OCI-LY7 (cell line): ENCODE measurements around the gene SEMA5A. TPM values are rescaled to one million over a fixed set of nuclear protein-coding genes. Genes with fewer than 3 reads are reported as not detected.

ENCODE experiments used
- BruUV-seq: library from RNA; stranded (reverse); fragments of 400-500 nt; replicated peaks from 2 replicates; lab custom pipeline; 2021; lab: Mats Ljungman, UMichigan
- CTCF ChIA-PET: fragments of 300-600 bp; sonication (Branson Sonifier 250); formaldehyde crosslinking; loops from one replicate; lab custom pipeline; 2022; ENCODE audit warnings: antibody characterized with exemption; ENCODE audit not compliant: unreplicated experiment; lab: Charles Lee
- POLR2A ChIA-PET: fragments of 300-600 bp; sonication (Branson Sonifier 250); formaldehyde crosslinking; loops from one replicate; lab custom pipeline; 2022; ENCODE audit warnings: antibody characterized with exemption; lab: Charles Lee
- DNase-seq: peaks from one replicate; pipeline ENCODE4 v3.0.0-alpha.2; 2015; ENCODE audit warnings: low spot score
- H2AFZ ChIP-seq: fragments of 200-600 bp; sonication (generic), shearing (Covaris generic); 2 replicates; pipeline ENCODE4 v1.6.1; 2014; ENCODE audit warnings: mild to moderate bottlenecking, antibody characterized with exemption, low read length, moderate library complexity
- H3K27ac ChIP-seq: fragments of 200-600 bp; sonication (generic); 2 replicates; pipeline ENCODE4 v1.5.1; 2014; ENCODE audit warnings: mixed run types, low read depth, mild to moderate bottlenecking, moderate library complexity, low read length, inconsistent platforms; ENCODE audit not compliant: poor library complexity, severe bottlenecking
- H3K36me3 ChIP-seq: fragments of 200-600 bp; sonication (generic); 2 replicates; pipeline ENCODE4 v1.6.1; 2014; ENCODE audit warnings: mild to moderate bottlenecking, antibody characterized with exemption, low read length, moderate library complexity, mixed read lengths; ENCODE audit not compliant: insufficient read depth
- H3K4me1 ChIP-seq: fragments of 200-600 bp; sonication (generic); 2 replicates; pipeline ENCODE4 v1.5.1; 2014; ENCODE audit warnings: mild to moderate bottlenecking, low read length; ENCODE audit not compliant: insufficient read depth, poor library complexity, severe bottlenecking
- H3K4me2 ChIP-seq: fragments of 200-600 bp; sonication (generic); 2 replicates; pipeline ENCODE4 v1.6.1; 2014; ENCODE audit warnings: mild to moderate bottlenecking, low read length
- H3K4me3 ChIP-seq: fragments of 200-600 bp; sonication (generic); 2 replicates; pipeline ENCODE4 v1.5.1; 2014; ENCODE audit warnings: mild to moderate bottlenecking, low read depth, low read length; ENCODE audit not compliant: poor library complexity, severe bottlenecking
- H3K79me2 ChIP-seq: fragments of 200-600 bp; sonication (generic); 2 replicates; pipeline ENCODE4 v1.6.1; 2016; ENCODE audit warnings: low read depth, mild to moderate bottlenecking, low read length, moderate library complexity, mixed read lengths; ENCODE audit not compliant: insufficient read depth
- H3K9me2 ChIP-seq: fragments of 200-600 bp; sonication (generic); 2 replicates; pipeline ENCODE4 v1.6.1; 2016; ENCODE audit warnings: mild to moderate bottlenecking, low read length, mixed read lengths; ENCODE audit not compliant: insufficient read depth
- H3K9me3 ChIP-seq: fragments of 200-600 bp; sonication (generic); 2 replicates; pipeline ENCODE4 v1.6.1; 2014; ENCODE audit warnings: mild to moderate bottlenecking, mixed run types, low read length, mixed read lengths
- H4K20me1 ChIP-seq: fragments of 200-600 bp; sonication (generic); 2 replicates; pipeline ENCODE4 v1.6.1; 2014; ENCODE audit warnings: mild to moderate bottlenecking, antibody characterized with exemption, low read length, moderate library complexity, mixed read lengths; ENCODE audit not compliant: insufficient read depth
- CTCF ChIP-seq: fragments of 200-600 bp; sonication (generic); conservative IDR thresholded peaks from 2 replicates; pipeline ENCODE4 v1.5.1; 2014; ENCODE audit warnings: mild to moderate bottlenecking, antibody characterized with exemption, low read length, moderate library complexity, mixed read lengths
- EZH2phosphoT487 ChIP-seq: fragments of 200-600 bp; sonication (generic); IDR thresholded peaks from 2 replicates; pipeline ENCODE4 v1.6.1; 2018; ENCODE audit warnings: low read depth, borderline replicate concordance, mild to moderate bottlenecking, mixed run types, antibody characterized with exemption, low read length, moderate library complexity, mixed read lengths
- intact Hi-C: fragments of 100-400 bp; cut with micrococcal nuclease; formaldehyde crosslinking; loops from one replicate; pipeline ENCODE4 v1.10.0; 2022; ENCODE audit not compliant: unreplicated experiment
- total RNA-seq, 2 experiments: library from RNA; depleted of rRNA in 1 of 2; stranded (reverse); fragments of >200 nt in 1 of 2; shearing (Covaris generic) in 1 of 2; gene quantifications; 2 replicates each; pipeline ENCODE4 v1.2.3, GENCODE V29; 2014 to 2022

SEMA5A gene
- total RNA-seq, 2 experiments from 2014 or later = not detected

GRCh38 chr5:9343146-9343850, 202.6 kb downstream of the SEMA5A start:
- Histone ChIP-seq H3K79me2 (no peaks in the 10 kb centered on the region), H3K36me3 (no peaks in the 10 kb centered on the region), H3K9me2 (no peaks in the 10 kb centered on the region), H4K20me1 (no peaks in the 10 kb centered on the region), H3K4me2 (no peak overlapping the region), H3K4me1 (no peaks in the 10 kb centered on the region), H3K27ac (no peak overlapping the region), H3K9me3 (no peaks in the 10 kb centered on the region), H2AFZ (no peak overlapping the region), H3K4me3 (no peak overlapping the region)
- no TSS peak for BruUV-seq
- no peak for DNase-seq
- POLR2A ChIA-PET = interaction anchor here (0.5 to 0.7 kb wide), 2 partner anchors 21 to 428 kb away, joined by 3 read pairs; no protein-coding TSS in a partner anchor
- TF ChIP-seq CTCF (no peak), EZH2phosphoT487 (no peak)
- intact Hi-C loops = no loop called here
- CTCF ChIA-PET = interaction anchor here (0.5 kb wide), 1 partner anchor 1571 kb away, joined by 3 read pairs; no protein-coding TSS in a partner anchor

GRCh38 chr5:9342161-9342787, 203.6 kb downstream of the SEMA5A start:
- POLR2A ChIA-PET = interaction anchor here (0.7 to 1.2 kb wide), 3 partner anchors 10 to 1626 kb away, joined by 3 read pairs; no protein-coding TSS in a partner anchor
- TF ChIP-seq EZH2phosphoT487 (no peak), CTCF (no peak)
- Histone ChIP-seq H3K4me1 (no peaks in the 10 kb centered on the region), H2AFZ (no peak overlapping the region), H3K27ac (no peak overlapping the region), H3K9me2 (no peaks in the 10 kb centered on the region), H3K9me3 (no peaks in the 10 kb centered on the region), H4K20me1 (no peaks in the 10 kb centered on the region), H3K4me2 (no peak overlapping the region), H3K79me2 (no peaks in the 10 kb centered on the region), H3K4me3 (no peak overlapping the region), H3K36me3 (no peaks in the 10 kb centered on the region)
- no TSS peak for BruUV-seq
- CTCF ChIA-PET = no interaction called here
- intact Hi-C loops = no loop called here
- no peak for DNase-seq

GRCh38 chr5:9340085-9340484, 205.8 kb downstream of the SEMA5A start:
- POLR2A ChIA-PET = no interaction called here
- Histone ChIP-seq H3K9me2 (0 out of 2 replicates have a peak, but pooled peaks cover 3% of the 10 kb centered on the region), H3K9me3 (no peaks in the 10 kb centered on the region), H3K36me3 (no peaks in the 10 kb centered on the region), H3K27ac (no peak overlapping the region), H3K4me3 (no peak overlapping the region), H3K4me2 (no peak overlapping the region), H3K79me2 (no peaks in the 10 kb centered on the region), H3K4me1 (no peaks in the 10 kb centered on the region), H4K20me1 (no peaks in the 10 kb centered on the region), H2AFZ (no peak overlapping the region)
- intact Hi-C loops = no loop called here
- BruUV-seq = no TSS peak
- TF ChIP-seq EZH2phosphoT487 (no peak), CTCF (no peak)
- CTCF ChIA-PET = no interaction called here
- DNase-seq = no peak
